Heart left ventricle (tissue), 16 donors: ENCODE data around the gene NTM. TPM values are rescaled to one million over a fixed set of nuclear protein-coding genes. Genes with fewer than 3 reads are reported as not detected.

Experiments used
- ATAC-seq, 4 donors: fragments of 200-7000 bp; cut with Tn5 transposase; one replicate each; pipeline ENCODE4 v1.9.1; 2020 to 2022; ENCODE audit warnings: moderate library complexity in 4 of 4, mild to moderate bottlenecking in 3 of 4, moderate number of reproducible peaks in 1 of 4
- DNase-seq, 5 donors: peaks; one replicate each; pipeline ENCODE4 v3.0.0-alpha.2; 2020
- H3K27ac ChIP-seq, 12 donors: fragments of 200-600 bp; sonication (generic) in 4 of 12; one replicate each; pipeline versions ENCODE4 v1.5.0 to v1.8.0; 2016 to 2022; ENCODE audit warnings: mild to moderate bottlenecking in 2 of 12
- H3K27me3 ChIP-seq, 9 donors: fragments of 200-600 bp; sonication (generic) in 2 of 9; one replicate each; pipeline versions ENCODE4 v1.5.1 to v1.8.0; 2016 to 2022; ENCODE audit warnings: mild to moderate bottlenecking in 3 of 9
- H3K36me3 ChIP-seq, 9 donors: fragments of 200-600 bp; sonication (generic) in 2 of 9; one replicate each; pipeline versions ENCODE4 v1.5.0 to v1.8.0; 2018 to 2022; ENCODE audit warnings: mild to moderate bottlenecking in 2 of 9
- H3K4me1 ChIP-seq, 12 donors: fragments of 200-600 bp; sonication (generic) in 4 of 12; one replicate each; pipeline versions ENCODE4 v1.5.0 to v1.8.0; 2016 to 2022; ENCODE audit warnings: mild to moderate bottlenecking in 3 of 12
- H3K4me3 ChIP-seq, 12 donors: fragments of 200-600 bp; sonication (generic) in 4 of 12; one replicate each; pipeline versions ENCODE4 v1.5.0 to v1.8.0; 2017 to 2022; ENCODE audit warnings: mild to moderate bottlenecking in 9 of 12, moderate library complexity in 4 of 12
- H3K9me3 ChIP-seq, 12 donors: fragments of 200-600 bp; sonication (generic) in 4 of 12; one replicate each; pipeline versions ENCODE4 v1.5.0 to v1.8.0; 2016 to 2022; ENCODE audit warnings: mild to moderate bottlenecking in 1 of 12
- POLR2A ChIP-seq, 2 donors: fragments of 450-650 bp; IDR thresholded peaks; one replicate each; pipeline ENCODE4 v1.6.1; 2017; ENCODE audit warnings: antibody characterized with exemption in 2 of 2, mild to moderate bottlenecking in 2 of 2, moderate library complexity in 2 of 2
- WGBS, 4 donors: extraction: QIAGEN DNeasy Blood & Tissue Kit in 2 of 4; methylation state at CpG; one replicate each; pipeline versions ENCODE4 v1.1.5 to v1.1.7; 2013 to 2018; 5-methylcytosine and 5-hydroxymethylcytosine counted together
- intact Hi-C, 10 donors: fragments of 100-400 bp; cut with DNase I; formaldehyde crosslinking; loops; one replicate each; pipeline versions ENCODE4 v1.11.1 to v1.14.2; 2022
- polyA plus RNA-seq, 2 donors: library from polyadenylated mRNA; stranded (reverse); fragments of 200-250 nt; gene quantifications; one replicate each; pipeline ENCODE4 v1.2.3, GENCODE V29; 2013
- total RNA-seq, 9 donors: library from RNA; depleted of rRNA in 2 of 9; stranded (reverse); fragments of >200 nt in 2 of 9; fragmentation: NEBNext Ultra II Directional in 3 of 9; extraction: Animal tissue kit (Norgen Biotek cat#: 25700) in 3 of 9; gene quantifications; one replicate each; pipeline versions ENCODE4 v1.1.0 to v1.2.4, GENCODE V29; 2016 to 2023
- TF ChIP-seq, protein P1 (sequence below), 12 donors: fragments of 200-600 bp; sonication (generic) in 4 of 12; IDR thresholded peaks; one replicate each; pipeline versions ENCODE4 v1.5.0 to v1.8.0; 2018 to 2022; ENCODE audit warnings: antibody characterized with exemption in 12 of 12, mild to moderate bottlenecking in 5 of 12
- donor health status: ischemic (EF 13 %, LVEDD 7.1; RV severe dilation, severe dysfunction).
- donor health status: healthy with polysubstance abuse.
- donor health status: DM: no; HTN: yes; CAD: no.
- donor health status: DM: no; HTN: no; CAD: no.
- donor health status: ischemic (EF 25% LVEDD 6.9; RV normal size, moderate dysfunction).
- donor health status: ischemic (EF 25% LVEDD 5.7; RV mildly dilated, moderate dysfunction).
- donor health status: healthy.
- donor health status: DM: yes; HTN: yes; CAD: no.
- donor health status: ischemic (EF 35%, LVEDD 5.7; RV mildly dilated, moderate dysfunction).
- donor health status: nonischemic (EF 11% LVEDD 7.7; RV severe dilation, severe dysfunction).
- donor health status: DM: yes; HTN: yes; CAD: no.
- donor health status: PGD.
- donor health status: ischemic (EF 29% LVEDD 5.4; RV normal size, mild dysfunction).
- donor health status: nonischemic (EF 23%, LVEDD 6.1; RV moderate dilation, normal function).

The NTM gene
- total and polyA plus RNA-seq, 11 donors: 0.40 to 7.7 (median 1.5) TPM

DNA sequence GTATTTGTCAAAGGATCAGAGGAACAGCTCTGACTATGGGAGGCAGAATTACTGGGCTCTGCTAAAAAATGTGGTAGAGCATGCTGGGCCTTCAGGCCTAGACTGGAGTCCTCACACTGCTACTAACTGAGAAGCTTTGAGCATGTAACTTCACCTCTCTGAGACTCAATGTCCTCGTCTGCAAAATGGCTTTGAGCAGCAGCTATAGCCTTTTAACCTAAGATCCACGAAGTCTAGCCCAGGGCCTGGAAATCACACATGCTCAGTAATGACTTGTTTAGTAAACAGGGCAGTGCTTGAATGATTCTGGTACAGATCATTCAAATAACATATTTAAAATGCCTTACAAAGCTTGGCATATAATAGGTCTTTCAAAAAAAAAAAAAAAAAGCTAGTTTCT, 221.7 kb downstream of the NTM start:
- intact Hi-C loops: no loop called here
- no peak for TF ChIP-seq POLR2A (IDR thresholded peaks at IDR 0.05)
- TF ChIP-seq, protein P1, sequence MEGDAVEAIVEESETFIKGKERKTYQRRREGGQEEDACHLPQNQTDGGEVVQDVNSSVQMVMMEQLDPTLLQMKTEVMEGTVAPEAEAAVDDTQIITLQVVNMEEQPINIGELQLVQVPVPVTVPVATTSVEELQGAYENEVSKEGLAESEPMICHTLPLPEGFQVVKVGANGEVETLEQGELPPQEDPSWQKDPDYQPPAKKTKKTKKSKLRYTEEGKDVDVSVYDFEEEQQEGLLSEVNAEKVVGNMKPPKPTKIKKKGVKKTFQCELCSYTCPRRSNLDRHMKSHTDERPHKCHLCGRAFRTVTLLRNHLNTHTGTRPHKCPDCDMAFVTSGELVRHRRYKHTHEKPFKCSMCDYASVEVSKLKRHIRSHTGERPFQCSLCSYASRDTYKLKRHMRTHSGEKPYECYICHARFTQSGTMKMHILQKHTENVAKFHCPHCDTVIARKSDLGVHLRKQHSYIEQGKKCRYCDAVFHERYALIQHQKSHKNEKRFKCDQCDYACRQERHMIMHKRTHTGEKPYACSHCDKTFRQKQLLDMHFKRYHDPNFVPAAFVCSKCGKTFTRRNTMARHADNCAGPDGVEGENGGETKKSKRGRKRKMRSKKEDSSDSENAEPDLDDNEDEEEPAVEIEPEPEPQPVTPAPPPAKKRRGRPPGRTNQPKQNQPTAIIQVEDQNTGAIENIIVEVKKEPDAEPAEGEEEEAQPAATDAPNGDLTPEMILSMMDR (IDR thresholded peaks at IDR 0.05): no peak
- no peaks in the 10 kb centered on the region for H3K36me3 ChIP-seq
- peaks cover 0 to 2% (median 0%) of the 10 kb centered on the region in 12 donors for H3K9me3 ChIP-seq
- no peaks in the 10 kb centered on the region for H3K4me1 ChIP-seq
- DNase-seq: no peak
- H3K27ac ChIP-seq: no peak overlapping the region
- no peak overlapping the region for H3K4me3 ChIP-seq
- WGBS, 4 donors: 69 to 90% (median 71%) methylated on average over 2 of the region's 2 CpGs
- ATAC-seq: no peak
- H3K27me3 ChIP-seq: peaks cover 0 to 28% (median 0%) of the 10 kb centered on the region in 9 donors

DNA sequence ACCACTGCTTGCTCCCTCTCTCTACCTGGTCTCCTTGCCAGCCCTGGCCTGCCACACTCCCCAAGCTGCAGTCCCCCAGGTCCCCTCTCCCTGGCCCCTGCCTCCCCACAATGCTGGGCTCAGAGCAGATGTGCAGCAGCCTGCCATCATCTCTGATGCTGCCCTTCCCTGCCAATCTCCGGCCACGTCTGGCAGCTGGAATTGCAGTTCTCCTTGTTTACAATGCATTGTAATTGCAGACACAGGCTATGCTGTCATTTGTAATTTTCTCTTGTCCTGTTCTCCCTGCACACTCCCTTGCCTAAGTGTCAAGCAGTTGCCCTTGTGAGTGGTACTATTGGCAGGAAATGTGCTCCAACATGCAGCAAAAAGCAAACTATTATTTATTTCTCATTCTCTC, 222.3 kb downstream of the NTM start:
- DNase-seq (no peak), ATAC-seq (no peak)
- Histone ChIP-seq H3K9me3 (peaks cover 0 to under 1% (median 0%) of the 10 kb centered on the region in 12 donors), H3K27ac (no peak overlapping the region), H3K36me3 (no peaks in the 10 kb centered on the region), H3K27me3 (peaks cover 0 to 24% (median 0%) of the 10 kb centered on the region in 9 donors), H3K4me1 (no peaks in the 10 kb centered on the region), H3K4me3 (no peak overlapping the region)
- TF ChIP-seq, protein P1 (IDR thresholded peaks at IDR 0.05): no peak
- no peak for TF ChIP-seq POLR2A (IDR thresholded peaks at IDR 0.05)
- intact Hi-C loops: no loop called here
- 58 to 82% (median 65%) methylated on average over 2 of the region's 2 CpGs for WGBS, 4 donors

DNA sequence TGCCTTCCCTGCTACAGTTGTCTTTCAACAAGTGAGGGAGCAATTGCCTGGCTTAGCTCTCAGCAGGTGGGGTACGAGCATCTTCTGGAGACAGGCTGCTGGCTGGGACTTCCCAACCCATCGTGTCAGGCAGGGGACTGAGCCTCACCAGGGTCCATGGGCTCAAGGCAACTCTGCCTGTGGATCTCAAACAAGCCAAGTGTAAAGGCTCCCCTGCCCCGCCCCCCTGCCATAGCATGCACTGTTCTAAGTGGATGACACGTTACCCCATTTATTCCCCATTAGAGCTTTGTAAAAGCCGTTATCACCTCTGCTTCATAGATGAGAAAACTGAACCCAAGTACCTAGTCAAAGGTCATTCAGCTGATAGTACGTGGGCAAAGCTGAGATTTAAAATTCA, 222.9 kb downstream of the NTM start:
- WGBS, 4 donors: 44 to 53% (median 52%) methylated on average over 6 of the region's 6 CpGs
- Histone ChIP-seq H3K9me3 (no peaks in the 10 kb centered on the region), H3K4me1 (no peaks in the 10 kb centered on the region), H3K36me3 (no peaks in the 10 kb centered on the region), H3K27me3 (peaks cover 0 to 19% (median 0%) of the 10 kb centered on the region in 9 donors), H3K27ac (no peak overlapping the region), H3K4me3 (no peak overlapping the region)
- DNase-seq (no peak), ATAC-seq (no peak)
- no peak for TF ChIP-seq POLR2A (IDR thresholded peaks at IDR 0.05)
- TF ChIP-seq, protein P1 (IDR thresholded peaks at IDR 0.05): no peak
- intact Hi-C loops: no loop called here

DNA sequence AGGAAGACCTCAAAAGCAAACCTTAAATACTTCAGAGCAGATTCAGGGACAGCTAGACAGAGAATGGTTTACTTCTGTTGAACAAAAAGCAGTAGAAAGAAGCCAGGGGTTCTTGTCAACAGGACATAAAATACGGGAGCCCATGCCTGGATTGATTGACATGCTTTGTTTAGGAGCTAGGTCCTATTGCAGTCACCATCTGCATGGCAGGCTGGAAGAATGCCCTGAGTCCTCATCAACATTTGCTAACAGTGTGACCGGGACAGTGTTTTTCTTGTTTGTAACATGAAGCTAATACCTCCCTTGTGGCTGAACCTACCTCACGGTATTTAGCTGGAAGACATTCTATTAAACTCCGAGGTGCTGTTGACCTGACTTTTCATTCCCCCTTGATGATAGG, 225.4 kb downstream of the NTM start:
- Histone ChIP-seq H3K36me3 (no peaks in the 10 kb centered on the region), H3K27me3 (peaks cover 0 to 12% (median 0%) of the 10 kb centered on the region in 9 donors), H3K4me1 (no peaks in the 10 kb centered on the region), H3K9me3 (no peaks in the 10 kb centered on the region), H3K27ac (no peak overlapping the region), H3K4me3 (no peak overlapping the region)
- WGBS, 4 donors: 64 to 74% (median 70%) methylated on average over 4 of the region's 4 CpGs
- intact Hi-C loops: no loop called here
- ATAC-seq (no peak), DNase-seq (no peak)
- no peak for TF ChIP-seq POLR2A (IDR thresholded peaks at IDR 0.05)

DNA sequence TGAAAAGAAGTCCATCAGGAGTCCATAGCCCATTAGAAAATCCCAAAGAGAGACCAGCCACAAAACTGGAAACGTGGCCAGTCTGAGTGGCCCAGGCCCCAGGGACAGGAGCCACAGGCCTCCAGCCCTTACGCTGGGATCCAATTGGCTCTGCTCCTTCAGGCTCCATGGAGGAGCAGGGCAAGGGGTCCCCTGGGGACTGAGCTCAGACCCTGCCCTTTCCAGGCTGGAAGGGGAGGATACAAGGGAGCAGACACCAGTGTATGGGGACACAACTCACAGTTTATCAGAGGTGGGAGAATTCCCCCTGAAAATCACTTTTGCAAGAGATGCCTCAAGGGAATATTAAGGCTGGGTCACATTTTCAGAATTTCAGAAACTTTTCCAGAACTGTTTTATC, 227.5 kb downstream of the NTM start:
- no peak for ATAC-seq
- WGBS, 4 donors: 33 to 76% (median 41%) methylated on average over 2 of the region's 2 CpGs
- Histone ChIP-seq H3K27me3 (no peaks in the 10 kb centered on the region), H3K36me3 (no peaks in the 10 kb centered on the region), H3K9me3 (no peaks in the 10 kb centered on the region), H3K4me1 (no peaks in the 10 kb centered on the region), H3K4me3 (no peak overlapping the region), H3K27ac (no peak overlapping the region)
- TF ChIP-seq POLR2A (IDR thresholded peaks at IDR 0.05): no peak
- TF ChIP-seq, protein P1 (IDR thresholded peaks at IDR 0.05): no peak
- intact Hi-C loops: no loop called here
- no peak for DNase-seq
